Measurements from ENCODE around the gene RBPJL.

The RBPJL gene

DNA sequence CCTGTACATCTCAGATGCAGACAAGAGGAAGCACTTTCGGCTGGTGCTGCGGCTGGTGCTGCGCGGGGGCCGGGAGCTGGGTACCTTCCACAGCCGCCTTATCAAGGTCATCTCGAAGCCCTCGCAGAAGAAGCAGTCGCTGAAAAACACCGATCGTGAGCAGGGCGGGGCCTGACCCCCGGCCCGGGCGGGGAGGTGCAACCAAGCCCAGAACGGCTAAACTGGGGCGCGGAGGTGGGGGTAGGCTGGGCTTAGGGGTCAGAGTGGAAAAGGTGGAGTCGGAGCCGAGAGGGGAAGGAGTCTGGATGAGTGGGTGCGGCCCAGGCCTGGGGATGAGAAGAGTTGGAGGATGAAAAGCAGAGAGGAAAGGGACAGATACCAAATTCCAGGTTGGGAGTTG lies 5.6 kb downstream of the RBPJL start:
- Histone ChIP-seq H3K9me2 (replicated peaks; ENCODE audit: control insufficient read depth, low read length) (no peaks in the 10 kb centered on the region), H3K36me3 (ENCODE audit: control insufficient read depth, low read length) (no peaks in the 10 kb centered on the region), H3K27ac (ENCODE audit: low read depth, low read length) (no peak overlapping the region), H4K20me1 (ENCODE audit: control insufficient read depth, insufficient read depth, low read depth, low read length) (no peaks in the 10 kb centered on the region), H3K9me3 (ENCODE audit: control insufficient read depth, insufficient read depth, low read length) (no peaks in the 10 kb centered on the region), H3K79me2 (ENCODE audit: control insufficient read depth, low read length) (no peaks in the 10 kb centered on the region), H3K4me1 (ENCODE audit: control insufficient read depth, low read length) (no peaks in the 10 kb centered on the region), H3K4me3 (ENCODE audit: low read length) (no peak overlapping the region), H3K27me3 (ENCODE audit: control insufficient read depth, low read length) (peaks cover 14% of the 10 kb centered on the region), H3F3A (ENCODE audit: control insufficient read depth, insufficient read depth) (no peaks in the 10 kb centered on the region), H3K4me2 (ENCODE audit: low read length) (no peak overlapping the region)
- TF ChIP-seq, protein P1, sequence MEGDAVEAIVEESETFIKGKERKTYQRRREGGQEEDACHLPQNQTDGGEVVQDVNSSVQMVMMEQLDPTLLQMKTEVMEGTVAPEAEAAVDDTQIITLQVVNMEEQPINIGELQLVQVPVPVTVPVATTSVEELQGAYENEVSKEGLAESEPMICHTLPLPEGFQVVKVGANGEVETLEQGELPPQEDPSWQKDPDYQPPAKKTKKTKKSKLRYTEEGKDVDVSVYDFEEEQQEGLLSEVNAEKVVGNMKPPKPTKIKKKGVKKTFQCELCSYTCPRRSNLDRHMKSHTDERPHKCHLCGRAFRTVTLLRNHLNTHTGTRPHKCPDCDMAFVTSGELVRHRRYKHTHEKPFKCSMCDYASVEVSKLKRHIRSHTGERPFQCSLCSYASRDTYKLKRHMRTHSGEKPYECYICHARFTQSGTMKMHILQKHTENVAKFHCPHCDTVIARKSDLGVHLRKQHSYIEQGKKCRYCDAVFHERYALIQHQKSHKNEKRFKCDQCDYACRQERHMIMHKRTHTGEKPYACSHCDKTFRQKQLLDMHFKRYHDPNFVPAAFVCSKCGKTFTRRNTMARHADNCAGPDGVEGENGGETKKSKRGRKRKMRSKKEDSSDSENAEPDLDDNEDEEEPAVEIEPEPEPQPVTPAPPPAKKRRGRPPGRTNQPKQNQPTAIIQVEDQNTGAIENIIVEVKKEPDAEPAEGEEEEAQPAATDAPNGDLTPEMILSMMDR (IDR thresholded peaks at IDR 0.05; ENCODE audit: low read depth, low read length, poor library complexity, severe bottlenecking), result no peak
- TF ChIP-seq EZH2phosphoT487 (IDR thresholded peaks at IDR 0.05; ENCODE audit: borderline replicate concordance, low read length), result no peak

DNA sequence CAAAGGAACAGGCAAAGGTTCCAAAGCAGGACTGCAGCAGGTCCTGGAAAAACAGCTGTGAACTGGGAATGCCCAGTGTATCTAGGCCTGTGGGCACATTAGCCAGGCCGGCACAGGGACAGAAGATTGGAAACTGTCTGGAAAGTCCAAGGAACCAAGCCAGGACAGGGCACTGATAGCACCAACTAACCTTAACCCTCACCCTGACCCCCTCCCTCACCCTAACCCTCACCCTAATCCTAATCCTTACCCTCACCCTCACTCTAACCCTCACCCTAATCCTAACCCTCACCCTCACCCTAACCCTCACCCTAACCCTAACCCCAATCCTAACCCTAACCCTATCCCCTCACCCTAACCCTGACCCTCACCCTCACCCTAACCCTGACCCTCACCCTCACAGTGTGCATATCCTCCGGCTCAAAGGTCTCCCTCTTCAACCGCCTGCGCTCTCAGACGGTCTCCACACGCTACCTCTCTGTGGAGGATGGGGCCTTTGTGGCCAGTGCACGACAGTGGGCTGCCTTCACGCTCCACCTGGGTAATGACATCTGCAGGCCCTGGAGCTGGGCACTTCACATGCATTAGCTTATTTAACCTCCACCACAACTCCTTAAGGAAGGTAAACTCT lies 6.5 kb downstream of the RBPJL start:
- peaks cover 10% of the 10 kb centered on the region; the same call in 1 of the 2 replicates for H3K27me3 ChIP-seq (ENCODE audit: control insufficient read depth, low read length)
- H4K20me1 ChIP-seq (ENCODE audit: control insufficient read depth, insufficient read depth, low read depth, low read length), result no peaks in the 10 kb centered on the region
- H3K79me2 ChIP-seq (ENCODE audit: control insufficient read depth, low read length), result no peaks in the 10 kb centered on the region
- H3K4me3 ChIP-seq (ENCODE audit: low read length), result no peak overlapping the region
- no peak overlapping the region for H3K27ac ChIP-seq (ENCODE audit: low read depth, low read length)
- no peaks in the 10 kb centered on the region for H3F3A ChIP-seq (ENCODE audit: control insufficient read depth, insufficient read depth)
- no peaks in the 10 kb centered on the region for H3K9me2 ChIP-seq (replicated peaks; ENCODE audit: control insufficient read depth, low read length)
- TF ChIP-seq EZH2phosphoT487 (IDR thresholded peaks at IDR 0.05; ENCODE audit: borderline replicate concordance, low read length), result no peak
- TF ChIP-seq, protein P1 (IDR thresholded peaks at IDR 0.05; ENCODE audit: low read depth, low read length, poor library complexity, severe bottlenecking), result no peak
- no peaks in the 10 kb centered on the region for H3K36me3 ChIP-seq (ENCODE audit: control insufficient read depth, low read length)
- H3K9me3 ChIP-seq (ENCODE audit: control insufficient read depth, insufficient read depth, low read length), result no peaks in the 10 kb centered on the region
- no peaks in the 10 kb centered on the region for H3K4me1 ChIP-seq (ENCODE audit: control insufficient read depth, low read length)
- no peak overlapping the region for H3K4me2 ChIP-seq (ENCODE audit: low read length)

DNA sequence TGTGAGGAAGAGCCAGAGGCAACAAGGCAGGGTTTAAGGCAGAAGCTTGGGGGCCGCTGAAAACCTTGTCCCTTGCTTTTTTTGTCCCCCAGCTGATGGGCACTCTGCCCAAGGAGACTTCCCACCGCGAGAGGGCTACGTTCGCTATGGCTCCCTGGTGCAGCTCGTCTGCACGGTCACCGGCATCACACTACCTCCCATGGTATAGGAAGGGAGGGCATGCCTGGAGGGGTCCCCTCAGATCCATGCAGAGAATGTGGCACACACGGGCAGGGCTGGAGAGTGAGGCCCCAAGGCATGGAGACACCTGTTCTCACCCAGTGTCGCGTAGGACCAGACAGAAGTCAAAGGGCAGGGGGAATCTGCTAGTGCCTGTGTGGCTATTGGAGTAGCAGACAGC lies 7.3 kb downstream of the RBPJL start:
- no peak overlapping the region for H3K27ac ChIP-seq (ENCODE audit: low read depth, low read length)
- H3K4me3 ChIP-seq (ENCODE audit: low read length), result no peak overlapping the region
- no peak overlapping the region for H3K4me2 ChIP-seq (ENCODE audit: low read length)
- no peaks in the 10 kb centered on the region for H3K9me3 ChIP-seq (ENCODE audit: control insufficient read depth, insufficient read depth, low read length)
- no peaks in the 10 kb centered on the region for H3F3A ChIP-seq (ENCODE audit: control insufficient read depth, insufficient read depth)
- H3K27me3 ChIP-seq (ENCODE audit: control insufficient read depth, low read length), result peaks cover 10% of the 10 kb centered on the region; the same call in 1 of the 2 replicates
- H3K9me2 ChIP-seq (replicated peaks; ENCODE audit: control insufficient read depth, low read length), result no peaks in the 10 kb centered on the region
- H3K79me2 ChIP-seq (ENCODE audit: control insufficient read depth, low read length), result no peaks in the 10 kb centered on the region
- TF ChIP-seq, protein P1 (IDR thresholded peaks at IDR 0.05; ENCODE audit: low read depth, low read length, poor library complexity, severe bottlenecking), result no peak
- TF ChIP-seq EZH2phosphoT487 (IDR thresholded peaks at IDR 0.05; ENCODE audit: borderline replicate concordance, low read length), result no peak
- peaks cover 4% of the 10 kb centered on the region for H3K4me1 ChIP-seq (ENCODE audit: control insufficient read depth, low read length)
- no peaks in the 10 kb centered on the region for H4K20me1 ChIP-seq (ENCODE audit: control insufficient read depth, insufficient read depth, low read depth, low read length)
- no peaks in the 10 kb centered on the region for H3K36me3 ChIP-seq (ENCODE audit: control insufficient read depth, low read length)

Measured in DOHH2 (cell line).